Activated CD8-positive, alpha-beta memory T cell treated with anti-CD3 and anti-CD28 coated beads, Interleukin-2, amount 50 U/mL, for 1 hour (primary cell): Measurements from ENCODE around the gene RHOU.

ENCODE experiments used
- DNase-seq: peaks from one replicate; pipeline ENCODE4 v3.0.0-alpha.2; 2020; ENCODE audit errors: extremely low read depth

The RHOU gene

GRCh38 chr1:228736844-228737445 lies 1.7 kb downstream of the RHOU start:
- no peak for DNase-seq

- DNase-seq: no peak
These were observed 2.3 kb downstream of the RHOU start for GRCh38 chr1:228737601-228738041.

GRCh38 chr1:228739826-228740225 lies 4.5 kb downstream of the RHOU start:
- DNase-seq: no peak

GRCh38 chr1:228740543-228741317 lies 5.5 kb downstream of the RHOU start:
- no peak for DNase-seq

- no peak for DNase-seq
These were observed 7.1 kb downstream of the RHOU start for GRCh38 chr1:228742281-228742860.

GRCh38 chr1:228743405-228743804 lies 8.1 kb downstream of the RHOU start:
- no peak for DNase-seq

- DNase-seq: no peak
These were observed 9.1 kb downstream of the RHOU start for GRCh38 chr1:228744356-228744755.

- DNase-seq: no peak
These were observed 9.6 kb downstream of the RHOU start for GRCh38 chr1:228744918-228745317.

- DNase-seq: no peak
These were observed 10.2 kb downstream of the RHOU start for GRCh38 chr1:228745497-228745896.

GRCh38 chr1:228747301-228747935 lies 12.1 kb downstream of the RHOU start:
- no peak for DNase-seq

- DNase-seq: no peak
These were observed 12.8 kb downstream of the RHOU start for GRCh38 chr1:228748029-228748428.

- no peak for DNase-seq
These were observed 13.2 kb downstream of the RHOU start for GRCh38 chr1:228748431-228748830.

- DNase-seq: no peak
These were observed 14.5 kb downstream of the RHOU start for GRCh38 chr1:228749765-228750164.

GRCh38 chr1:228750915-228751314 lies 15.6 kb downstream of the RHOU start:
- DNase-seq: no peak

- no peak for DNase-seq
These were observed 16.2 kb downstream of the RHOU start for GRCh38 chr1:228751360-228752098.

- no peak for DNase-seq
These were observed 17.0 kb downstream of the RHOU start for GRCh38 chr1:228752258-228752657.

- no peak for DNase-seq
These were observed 17.5 kb downstream of the RHOU start for GRCh38 chr1:228752675-228753265.

GRCh38 chr1:228753287-228753686 lies 18.0 kb downstream of the RHOU start:
- no peak for DNase-seq

GRCh38 chr1:228753786-228754360 lies 18.6 kb downstream of the RHOU start:
- DNase-seq: no peak

- no peak for DNase-seq
These were observed 19.5 kb downstream of the RHOU start for GRCh38 chr1:228754646-228755268.

GRCh38 chr1:228755800-228756199 lies 20.5 kb downstream of the RHOU start:
- DNase-seq: no peak
